Fibroblast of lung (primary cell): ENCODE data around the gene PTK7.

Experiments
- CTCF ChIP-seq, 2 donors: IDR thresholded peaks in 1 of 2; conservative IDR thresholded peaks in 1 of 2; 1 replicate in 1 of 2; 2 replicates in 1 of 2; pipeline ENCODE4 v1.5.1; 2011 to 2012; ENCODE audit warnings: low read length in 2 of 2, control low read depth in 1 of 2, inconsistent platforms in 1 of 2, low read depth in 1 of 2, mild to moderate bottlenecking in 1 of 2
- EZH2 ChIP-seq: IDR thresholded peaks from 2 replicates; pipeline ENCODE4 v1.5.1; 2012; ENCODE audit warnings: low read length, control low read depth, mild to moderate bottlenecking; ENCODE audit errors: missing control alignments

GRCh38 chr6:43130429-43130828 lies 54.3 kb downstream of the PTK7 start:
- TF ChIP-seq CTCF (conservative IDR thresholded peaks at IDR 0.05 in 1 of 2, IDR thresholded peaks at IDR 0.05 in 1 of 2; ENCODE audit: low read depth in 1 of 2, low read length in 2 of 2) (no peak), EZH2 (no peak)
